LHCN-M2 (cell line): ENCODE results near the gene WDTC1. TPM values are rescaled to one million over a fixed set of nuclear protein-coding genes. Genes with fewer than 3 reads are reported as not detected.

ENCODE experiments used
- DNase-seq: peaks from one replicate; pipeline ENCODE4 v3.0.0-alpha.2; 2012; ENCODE audit warnings: low read depth
- total RNA-seq: library from RNA; depleted of rRNA; stranded (reverse); fragments of >200 nt; gene quantifications from 2 replicates; pipeline ENCODE4 v1.2.3, GENCODE V29; 2014

The WDTC1 gene
- total RNA-seq, 1 experiment from 2014 or later, result 19.3 TPM

DNA sequence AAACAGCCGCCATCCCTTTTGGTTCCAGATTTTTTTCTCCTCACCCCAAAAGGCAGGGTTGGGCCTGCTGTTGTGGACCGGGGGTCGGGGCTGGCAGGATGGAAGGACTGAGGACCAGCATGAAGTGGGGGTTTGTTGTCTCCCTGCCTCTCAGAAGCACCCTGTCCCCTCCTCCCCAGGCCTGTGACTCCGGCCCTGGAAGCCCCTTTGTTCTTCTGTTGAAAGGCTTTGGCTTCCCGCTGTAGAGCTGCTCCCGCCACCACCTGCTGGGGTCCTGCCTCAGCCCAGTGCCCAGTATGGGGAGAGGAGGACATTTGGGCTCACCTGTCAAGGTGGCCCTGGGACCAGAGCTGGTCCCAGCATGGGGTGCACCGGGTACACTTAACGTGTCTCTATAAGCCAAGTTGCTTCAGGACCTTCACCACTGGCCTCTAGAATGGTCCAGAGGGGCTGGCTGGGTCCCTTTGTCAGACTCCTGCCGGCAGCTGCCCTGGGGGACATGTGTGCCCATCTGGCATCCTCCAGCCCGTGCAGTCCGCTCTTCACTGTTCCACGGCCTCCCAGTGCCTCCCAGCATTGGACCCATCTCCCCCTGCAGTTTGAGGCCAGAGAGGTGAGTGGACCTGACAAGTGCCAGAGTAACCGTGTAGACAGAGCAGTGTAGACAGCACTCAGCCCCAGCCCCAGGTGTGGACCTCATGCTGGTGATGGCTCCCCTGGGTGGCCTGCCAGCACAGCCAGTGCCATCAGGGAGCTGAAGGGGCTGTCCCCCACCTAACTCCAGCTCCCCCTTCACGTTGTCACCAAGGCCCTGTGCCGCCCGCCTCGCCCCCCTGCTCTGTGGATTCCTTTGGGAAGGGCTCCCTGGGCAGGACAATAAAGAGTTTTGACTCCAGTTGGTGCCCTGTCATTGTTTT, 101.3 kb downstream of the WDTC1 start:
- no peak for DNase-seq

DNA sequence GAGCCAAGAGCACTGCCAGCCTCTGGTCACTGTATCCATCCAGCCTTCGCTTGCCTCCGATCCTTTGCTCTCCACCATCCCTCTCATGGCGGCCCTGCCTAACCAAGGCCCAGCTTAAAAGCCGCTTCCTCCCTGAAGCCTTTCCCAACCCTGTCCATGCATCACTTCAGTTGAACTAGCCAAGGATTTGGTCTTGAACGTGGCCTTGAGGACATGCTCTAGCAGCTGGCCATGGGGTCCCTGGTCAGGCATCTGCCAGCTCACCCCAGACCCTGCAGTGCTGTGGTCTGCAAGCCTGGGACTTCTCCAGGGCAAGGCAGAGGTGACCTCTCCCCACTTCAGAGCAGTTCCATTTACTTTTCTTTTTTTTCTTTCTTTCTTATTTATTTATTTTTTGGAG, 102.3 kb downstream of the WDTC1 start:
- DNase-seq, result no peak

- DNase-seq, result no peak
Measured at GRCh38 chr1:27338751-27339150, 104.3 kb downstream of the WDTC1 start.

- DNase-seq, result no peak
Measured at GRCh38 chr1:27339213-27339612, 104.8 kb downstream of the WDTC1 start.

DNA sequence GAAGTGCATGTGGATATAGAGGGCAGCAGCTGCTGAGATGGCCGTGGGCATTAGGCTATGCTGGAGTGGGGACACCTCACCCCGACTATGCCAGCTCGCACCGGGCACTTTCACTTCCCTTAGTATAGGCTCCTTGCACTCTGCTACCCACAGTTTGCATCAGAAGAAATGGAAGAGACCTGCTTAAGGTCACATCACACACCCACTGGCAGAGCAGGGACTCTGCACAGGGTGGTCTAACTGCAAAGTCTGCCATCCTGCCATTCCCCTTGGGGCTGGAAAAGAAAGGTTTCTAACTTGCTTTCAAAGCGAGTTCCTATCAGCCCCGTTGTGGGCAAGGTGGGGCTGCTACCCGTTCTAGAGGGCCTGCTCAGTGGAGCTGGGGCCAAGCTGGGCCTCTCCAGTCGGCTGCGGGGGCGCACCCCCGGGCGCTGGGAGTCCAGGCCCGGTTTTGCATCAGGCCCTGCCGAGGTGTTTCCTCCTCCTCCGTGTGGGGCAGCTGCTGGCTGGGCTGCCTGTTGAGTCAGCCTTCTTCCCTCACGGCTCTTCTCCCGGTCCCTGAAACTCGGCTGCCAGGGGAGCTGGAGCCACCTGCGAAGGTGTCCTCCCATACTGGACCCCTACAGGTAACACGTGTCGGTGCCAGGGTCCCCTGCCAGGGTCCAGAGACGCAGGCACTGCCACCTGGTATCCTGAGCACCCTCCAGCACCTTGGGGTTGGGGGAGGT, 107.3 kb downstream of the WDTC1 start, which contains the start of gene SYTL1:
TSS of gene SYTL1 (plus strand) at position 498 of the 728 bp plus-strand sequence. CDS start 3,313 bp downstream, outside the sequence.
- peak; percentile 56 for DNase-seq

GRCh38 chr1:27342391-27342777, 108.0 kb downstream of the WDTC1 start:
- DNase-seq, result no peak

GRCh38 chr1:27342778-27343638, 108.6 kb downstream of the WDTC1 start:
- DNase-seq, result no peak

GRCh38 chr1:27343639-27344025, 109.2 kb downstream of the WDTC1 start:
- no peak for DNase-seq

DNA sequence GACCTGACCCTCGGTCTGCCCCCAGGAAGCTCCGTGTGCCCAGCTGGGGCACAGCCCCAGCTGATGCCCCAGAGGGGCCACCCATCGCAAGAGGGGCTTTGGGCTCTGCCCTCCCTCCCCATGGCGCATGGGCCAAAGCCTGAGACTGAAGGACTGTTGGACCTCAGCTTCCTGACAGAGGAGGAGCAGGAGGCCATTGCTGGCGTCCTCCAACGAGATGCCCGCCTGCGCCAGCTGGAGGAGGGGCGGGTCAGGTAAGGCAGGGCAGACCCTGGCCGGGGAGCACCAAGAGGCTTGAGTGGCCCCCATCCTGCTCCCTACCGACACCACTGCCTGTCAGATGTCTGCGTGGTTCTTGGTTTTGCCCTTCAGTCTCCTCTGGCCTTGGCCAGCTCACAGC, 110.8 kb downstream of the WDTC1 start:
- DNase-seq, result no peak

DNA sequence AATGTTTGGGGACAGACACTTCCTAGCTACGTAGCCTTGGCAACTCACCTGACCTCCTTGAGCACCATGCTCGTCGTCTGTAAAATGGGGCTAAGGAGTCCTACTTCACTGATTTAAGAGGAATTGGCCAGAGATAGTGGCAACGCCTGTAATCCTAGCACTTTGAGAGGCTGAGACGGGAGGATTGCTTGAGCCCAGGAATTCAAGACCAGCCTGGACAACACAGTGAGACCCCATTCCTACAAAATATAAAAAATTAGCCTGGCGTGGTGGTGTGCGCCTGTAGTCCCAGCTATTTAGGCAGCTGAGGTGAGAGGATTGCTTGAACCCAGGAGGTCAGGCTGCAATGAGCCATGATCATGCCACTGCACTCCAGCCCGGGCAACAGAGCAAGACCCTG, 111.9 kb downstream of the WDTC1 start:
- DNase-seq, result no peak

- DNase-seq, result no peak
Measured at GRCh38 chr1:27346991-27347624, 112.7 kb downstream of the WDTC1 start.

- no peak for DNase-seq
Measured at GRCh38 chr1:27348861-27349783, 114.7 kb downstream of the WDTC1 start.

- peak; percentile 42 for DNase-seq
Measured at GRCh38 chr1:27349784-27350662, 115.6 kb downstream of the WDTC1 start.

DNA sequence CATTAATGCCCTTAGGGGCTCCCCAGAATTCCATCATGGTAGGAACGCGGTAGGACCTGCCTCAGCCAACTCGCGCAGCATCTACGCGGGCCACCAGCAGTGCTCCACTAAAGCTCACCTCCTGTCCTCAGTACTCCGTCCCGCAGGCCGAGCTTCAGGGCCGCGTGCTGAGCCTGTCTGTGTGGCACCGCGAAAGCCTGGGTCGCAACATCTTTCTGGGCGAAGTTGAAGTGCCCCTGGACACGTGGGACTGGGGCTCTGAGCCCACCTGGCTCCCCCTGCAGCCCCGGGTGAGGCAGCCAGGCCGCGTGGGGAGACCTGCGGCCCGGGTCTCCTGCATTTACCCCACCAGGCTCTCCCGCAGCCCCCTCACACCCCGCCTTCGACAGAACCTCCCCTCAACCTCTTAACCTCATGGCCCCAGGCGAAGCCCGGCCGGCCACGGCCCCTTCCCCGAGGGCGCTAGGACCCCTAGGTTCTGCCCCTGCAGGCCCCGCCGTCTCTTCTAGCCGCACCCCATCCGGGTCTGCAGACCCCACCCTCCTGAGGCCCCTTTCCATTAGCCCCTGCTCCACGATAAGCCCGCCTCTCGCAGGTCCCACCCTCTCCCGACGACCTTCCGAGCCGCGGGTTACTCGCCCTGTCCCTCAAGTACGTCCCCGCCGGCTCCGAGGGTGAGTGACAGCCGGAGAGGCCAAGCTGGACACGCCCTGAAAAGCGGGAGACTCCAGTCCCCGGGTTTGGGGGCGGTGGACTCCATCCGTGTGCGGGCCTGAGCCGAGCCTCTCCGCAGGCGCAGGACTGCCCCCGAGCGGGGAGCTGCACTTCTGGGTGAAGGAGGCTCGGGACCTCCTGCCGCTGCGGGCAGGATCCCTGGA, 116.5 kb downstream of the WDTC1 start:
- no peak for DNase-seq

DNA sequence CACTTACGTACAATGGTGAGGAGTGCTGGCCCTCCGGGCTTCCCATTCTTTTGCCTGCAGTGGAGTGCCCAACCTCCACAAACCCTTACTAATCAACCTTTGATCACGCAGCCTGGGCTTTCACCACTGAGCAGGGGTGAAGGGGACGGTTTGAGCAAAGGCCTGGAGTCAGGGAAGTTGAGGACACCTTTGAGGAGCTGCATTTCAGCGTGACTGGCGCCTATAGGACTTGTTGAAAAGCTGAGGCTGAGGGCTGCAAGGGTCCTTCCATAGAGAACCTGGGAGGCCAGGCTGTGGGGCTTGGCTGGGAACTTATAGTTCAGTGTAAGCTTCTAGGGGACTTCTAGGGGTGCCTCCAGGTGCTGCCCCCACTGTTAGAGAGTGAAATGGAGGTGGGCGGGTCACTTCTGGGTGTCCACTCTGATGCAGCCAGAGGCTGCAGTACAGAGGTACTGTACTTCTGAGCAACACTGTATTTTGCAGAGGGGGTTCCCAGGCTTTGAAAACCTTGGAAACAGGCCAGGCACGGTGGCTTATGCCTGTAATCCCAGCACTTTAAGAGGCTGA, 117.2 kb downstream of the WDTC1 start:
- DNase-seq, result no peak

DNA sequence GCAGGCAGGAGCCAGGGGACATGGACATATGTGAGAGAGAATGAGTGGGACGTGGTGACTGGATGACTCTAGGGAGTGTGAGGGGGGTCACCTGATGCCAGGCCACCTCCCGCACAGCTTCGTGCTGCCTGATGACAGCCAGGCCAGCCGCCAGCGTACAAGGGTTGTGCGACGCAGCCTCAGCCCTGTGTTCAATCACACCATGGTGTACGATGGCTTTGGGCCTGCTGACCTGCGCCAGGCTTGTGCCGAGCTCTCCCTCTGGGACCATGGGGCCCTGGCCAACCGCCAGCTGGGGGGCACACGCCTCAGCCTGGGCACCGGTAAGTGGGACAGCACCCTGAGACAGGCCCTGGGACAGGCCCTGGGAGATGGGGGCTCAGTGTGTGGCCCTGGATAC, 118.7 kb downstream of the WDTC1 start:
- DNase-seq, result no peak

GRCh38 chr1:27353629-27354028, 119.2 kb downstream of the WDTC1 start:
- DNase-seq, result no peak

DNA sequence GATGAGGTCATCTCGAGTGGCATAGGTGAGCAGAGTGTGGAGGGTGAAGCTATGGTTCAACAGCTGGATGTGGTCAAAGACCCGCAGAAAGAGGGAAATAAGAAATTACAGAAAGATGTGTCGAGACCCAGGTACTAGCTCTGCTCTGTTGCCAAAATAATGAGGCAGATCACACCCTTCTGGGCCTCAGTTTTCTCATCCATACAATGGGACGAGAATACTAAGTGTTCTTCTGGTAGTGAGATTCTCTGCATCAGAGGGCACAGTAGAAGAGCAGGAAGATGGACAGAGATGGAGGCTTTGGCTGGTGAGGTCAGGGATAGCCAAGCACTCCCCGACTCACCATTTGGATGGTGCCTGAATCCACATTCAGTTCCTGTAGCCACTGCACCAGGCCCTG, 121.3 kb downstream of the WDTC1 start:
- DNase-seq, result no peak
